Thoracic aorta (tissue), 2 donors: ENCODE data around the gene SMG7. TPM values are rescaled to one million over a fixed set of nuclear protein-coding genes. Genes with fewer than 3 reads are reported as not detected.

Experiments
- ATAC-seq: fragments of 150-250 bp; one replicate; pipeline ENCODE4 v1.8.0; 2017; ENCODE audit warnings: low read depth; ENCODE audit not compliant: insufficient number of reproducible peaks, low FRiP score
- DNase-seq: peaks from one replicate; pipeline ENCODE4 v3.0.0-alpha.2; 2020; ENCODE audit warnings: low spot score
- H3K27ac ChIP-seq, 2 donors: fragments of 200-600 bp; sonication (generic); 1 replicate in 1 of 2; 2 replicates in 1 of 2; pipeline ENCODE4 v1.5.1; 2016; ENCODE audit warnings: mild to moderate bottlenecking in 2 of 2, moderate library complexity in 2 of 2
- H3K27me3 ChIP-seq: fragments of 200-600 bp; sonication (generic); replicated peaks from 2 replicates; pipeline ENCODE4 v1.6.0; 2016; ENCODE audit warnings: mild to moderate bottlenecking; ENCODE audit not compliant: insufficient read depth
- H3K36me3 ChIP-seq: fragments of 200-600 bp; sonication (generic); one replicate; pipeline ENCODE4 v1.5.1; 2016
- H3K4me1 ChIP-seq, 2 donors: fragments of 200-600 bp; sonication (generic); 1 replicate in 1 of 2; 2 replicates in 1 of 2; pipeline versions ENCODE4 v1.5.1 to v1.6.0; 2016; ENCODE audit warnings: low read depth in 2 of 2, mild to moderate bottlenecking in 1 of 2; ENCODE audit not compliant: control insufficient read depth in 1 of 2
- H3K4me3 ChIP-seq: fragments of 200-600 bp; sonication (generic); 2 replicates; pipeline ENCODE4 v1.5.1; 2016; ENCODE audit warnings: mild to moderate bottlenecking
- H3K9me3 ChIP-seq: fragments of 200-600 bp; sonication (generic); 2 replicates; pipeline ENCODE4 v1.5.1; 2016
- total RNA-seq, 2 donors: library from RNA; depleted of rRNA; stranded (reverse); fragments of >200 nt; gene quantifications; one replicate each; pipeline versions ENCODE4 v1.1.0 to v1.2.3, GENCODE V29; 2016
- TF ChIP-seq, protein P1 (sequence below): fragments of 200-600 bp; sonication (generic); IDR thresholded peaks from one replicate; pipeline ENCODE4 v1.5.1; 2019; ENCODE audit warnings: antibody characterized with exemption

The SMG7 gene
- total RNA-seq, 2 donors from 2014 or later, result 29.8 to 41.9 TPM

GRCh38 chr1:183443466-183443865 lies 28.8 kb upstream of the SMG7 start:
- ATAC-seq (no peak), DNase-seq (no peak)
- Histone ChIP-seq H3K4me1 (no peaks in the 10 kb centered on the region), H3K4me3 (no peak overlapping the region), H3K9me3 (no peaks in the 10 kb centered on the region), H3K27ac (no peak overlapping the region), H3K27me3 (no peaks in the 10 kb centered on the region), H3K36me3 (no peaks in the 10 kb centered on the region)
- TF ChIP-seq, protein P1, sequence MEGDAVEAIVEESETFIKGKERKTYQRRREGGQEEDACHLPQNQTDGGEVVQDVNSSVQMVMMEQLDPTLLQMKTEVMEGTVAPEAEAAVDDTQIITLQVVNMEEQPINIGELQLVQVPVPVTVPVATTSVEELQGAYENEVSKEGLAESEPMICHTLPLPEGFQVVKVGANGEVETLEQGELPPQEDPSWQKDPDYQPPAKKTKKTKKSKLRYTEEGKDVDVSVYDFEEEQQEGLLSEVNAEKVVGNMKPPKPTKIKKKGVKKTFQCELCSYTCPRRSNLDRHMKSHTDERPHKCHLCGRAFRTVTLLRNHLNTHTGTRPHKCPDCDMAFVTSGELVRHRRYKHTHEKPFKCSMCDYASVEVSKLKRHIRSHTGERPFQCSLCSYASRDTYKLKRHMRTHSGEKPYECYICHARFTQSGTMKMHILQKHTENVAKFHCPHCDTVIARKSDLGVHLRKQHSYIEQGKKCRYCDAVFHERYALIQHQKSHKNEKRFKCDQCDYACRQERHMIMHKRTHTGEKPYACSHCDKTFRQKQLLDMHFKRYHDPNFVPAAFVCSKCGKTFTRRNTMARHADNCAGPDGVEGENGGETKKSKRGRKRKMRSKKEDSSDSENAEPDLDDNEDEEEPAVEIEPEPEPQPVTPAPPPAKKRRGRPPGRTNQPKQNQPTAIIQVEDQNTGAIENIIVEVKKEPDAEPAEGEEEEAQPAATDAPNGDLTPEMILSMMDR, result no peak

DNA sequence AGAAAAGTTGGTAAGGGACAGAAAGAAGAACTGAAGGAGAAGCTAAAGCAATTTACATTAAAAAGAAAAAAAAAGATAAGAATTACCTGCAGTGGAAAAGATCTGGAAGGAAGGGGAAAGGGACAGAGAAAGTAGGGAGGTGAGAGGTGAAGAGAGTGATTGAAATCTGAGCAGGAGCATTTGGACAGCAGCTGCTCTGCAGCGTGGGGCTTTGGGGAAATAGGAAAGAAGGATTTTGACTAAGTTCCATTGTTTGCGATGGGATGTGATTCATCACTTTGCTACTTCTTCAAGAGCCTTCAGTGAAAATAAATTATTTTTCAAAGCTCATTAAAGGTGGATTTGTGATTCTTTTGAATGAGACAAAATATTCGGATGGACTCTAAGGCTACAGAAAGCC lies 28.1 kb upstream of the SMG7 start:
- Histone ChIP-seq H3K9me3 (no peaks in the 10 kb centered on the region), H3K27me3 (no peaks in the 10 kb centered on the region), H3K27ac (no peak overlapping the region), H3K4me3 (no peak overlapping the region), H3K36me3 (no peaks in the 10 kb centered on the region), H3K4me1 (no peaks in the 10 kb centered on the region)
- ATAC-seq (no peak), DNase-seq (no peak)
- TF ChIP-seq, protein P1, result no peak

GRCh38 chr1:183449223-183449770 lies 23.0 kb upstream of the SMG7 start:
- Histone ChIP-seq H3K9me3 (no peaks in the 10 kb centered on the region), H3K4me1 (no peaks in the 10 kb centered on the region), H3K27ac (no peak overlapping the region), H3K27me3 (no peaks in the 10 kb centered on the region), H3K4me3 (no peak overlapping the region), H3K36me3 (no peaks in the 10 kb centered on the region)
- ATAC-seq (no peak), DNase-seq (no peak)
- TF ChIP-seq, protein P1, result no peak

DNA sequence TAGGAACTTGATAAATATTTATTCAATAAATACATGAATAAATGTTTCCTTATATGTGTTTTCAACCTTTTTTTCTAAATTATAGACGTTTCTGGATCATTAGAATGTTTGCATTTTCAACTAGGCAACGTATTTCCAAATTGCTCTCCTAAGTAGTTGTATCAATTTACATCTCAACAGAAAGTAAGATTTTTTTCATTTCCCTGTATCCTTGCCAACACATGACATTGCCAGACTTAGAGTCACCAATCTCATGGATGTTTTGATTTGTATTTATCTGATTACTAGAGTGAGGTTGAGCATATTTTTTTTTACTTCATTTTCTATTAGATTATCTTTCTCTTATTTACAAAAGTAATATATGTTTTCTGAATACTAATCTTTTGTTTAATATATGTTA lies 22.2 kb upstream of the SMG7 start:
- DNase-seq (no peak), ATAC-seq (no peak)
- no peaks in the 10 kb centered on the region for H3K36me3 ChIP-seq
- no peak overlapping the region for H3K27ac ChIP-seq
- H3K4me1 ChIP-seq, result no peaks in the 10 kb centered on the region
- H3K9me3 ChIP-seq, result no peaks in the 10 kb centered on the region
- H3K4me3 ChIP-seq, result no peak overlapping the region
- TF ChIP-seq, protein P1, result no peak
- no peaks in the 10 kb centered on the region for H3K27me3 ChIP-seq

DNA sequence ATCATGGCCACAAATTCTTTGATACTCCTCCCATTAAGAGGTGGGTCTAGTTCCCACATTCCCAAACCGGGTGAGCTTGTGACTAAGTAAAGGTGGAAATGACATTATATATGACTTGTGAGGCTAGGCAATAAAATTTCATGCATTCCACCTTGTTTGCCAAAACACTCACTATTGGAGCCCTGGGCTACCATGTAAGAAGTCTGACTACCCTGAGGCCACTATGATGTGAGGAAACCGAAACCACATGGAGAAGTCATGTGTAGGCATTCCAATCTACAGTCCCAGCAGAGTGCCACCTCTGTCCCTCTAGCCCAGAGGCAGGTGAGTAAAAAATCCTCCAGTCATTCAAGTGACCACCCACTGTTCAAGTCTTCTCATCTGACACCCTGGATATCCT lies 17.9 kb upstream of the SMG7 start:
- Histone ChIP-seq H3K27me3 (no peaks in the 10 kb centered on the region), H3K4me3 (no peak overlapping the region), H3K27ac (no peak overlapping the region), H3K4me1 (no peaks in the 10 kb centered on the region), H3K9me3 (no peaks in the 10 kb centered on the region), H3K36me3 (no peaks in the 10 kb centered on the region)
- TF ChIP-seq, protein P1, result no peak
- ATAC-seq (no peak), DNase-seq (no peak)
